HG03066 (cell line): ENCODE measurements around the gene NCBP2L.

ENCODE experiments used
- ATAC-seq: cut with Tn5 transposase; IDR thresholded peaks from one replicate; pipeline ENCODE4 v1.9.1; 2021; ENCODE audit warnings: low read depth; ENCODE audit not compliant: unreplicated experiment

NCBP2L gene

DNA sequence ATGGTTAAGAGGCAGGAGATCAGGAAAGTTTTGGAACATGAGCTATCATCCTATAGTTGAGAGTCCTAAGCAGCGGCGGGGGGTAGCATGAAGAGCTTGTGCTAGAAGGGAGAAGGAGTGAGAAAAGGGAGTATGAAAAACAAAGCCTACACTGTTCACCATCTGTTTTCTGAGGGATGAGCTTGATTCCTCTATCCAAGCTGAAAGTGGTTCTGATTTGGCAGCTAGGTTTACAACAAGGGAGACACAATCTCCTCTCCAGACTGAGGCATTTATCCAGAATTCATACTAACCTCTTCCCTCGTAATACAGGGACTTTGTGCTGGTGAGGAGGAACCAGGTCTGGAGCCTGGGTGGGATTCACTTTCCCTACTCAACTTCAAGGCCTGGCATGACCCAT, 25.5 kb upstream of the NCBP2L start:
- no peak for ATAC-seq

- ATAC-seq = no peak
Measured at GRCh38 chrX:107752714-107753113, 24.8 kb upstream of the NCBP2L start.

DNA sequence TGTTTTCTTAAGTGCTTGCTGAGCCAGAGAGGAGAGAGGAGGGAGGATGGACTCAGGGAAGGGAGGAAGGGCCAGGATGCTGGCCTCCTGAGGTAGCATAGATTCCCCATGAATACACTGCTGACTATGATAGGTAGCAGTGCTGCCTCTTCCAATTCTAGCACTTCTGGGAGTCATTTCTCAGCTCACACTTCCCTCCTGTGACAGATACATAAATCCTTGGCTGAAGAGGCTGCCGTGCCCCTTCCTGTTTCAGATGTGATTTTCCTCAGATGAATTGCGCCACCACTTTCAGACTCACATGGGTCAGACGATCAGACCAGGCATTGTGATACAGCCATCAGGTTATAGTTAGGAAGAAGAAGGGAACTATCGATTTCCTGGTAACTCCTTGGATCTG, 24.3 kb upstream of the NCBP2L start:
- ATAC-seq = no peak

DNA sequence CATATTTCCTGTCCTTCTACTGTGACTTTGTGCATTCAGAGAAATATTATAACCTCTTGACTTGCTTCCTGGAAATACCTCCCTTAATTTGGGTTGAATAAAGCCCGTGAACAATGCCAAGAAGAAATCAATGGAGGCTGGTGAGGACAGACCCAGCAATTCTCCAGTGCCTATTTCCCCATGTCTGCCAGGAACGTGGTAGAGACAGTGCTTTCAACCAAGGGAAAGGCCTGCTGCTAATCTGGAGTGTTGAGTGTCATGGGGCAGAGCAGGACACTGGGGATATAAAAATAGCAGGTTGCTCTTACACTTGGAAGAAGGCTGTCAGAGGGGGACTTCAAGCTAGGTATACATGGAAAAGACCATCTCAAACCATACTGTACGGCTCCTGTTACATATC, 21.8 kb upstream of the NCBP2L start:
- ATAC-seq = no peak

GRCh38 chrX:107758231-107758766, 19.2 kb upstream of the NCBP2L start:
- ATAC-seq = no peak

GRCh38 chrX:107760304-107761077, 17.0 kb upstream of the NCBP2L start:
- ATAC-seq = no peak

GRCh38 chrX:107763647-107764046, 13.9 kb upstream of the NCBP2L start:
- no peak for ATAC-seq

- ATAC-seq = no peak
Measured at GRCh38 chrX:107764845-107765608, 12.5 kb upstream of the NCBP2L start.

GRCh38 chrX:107766470-107767150, 10.9 kb upstream of the NCBP2L start:
- no peak for ATAC-seq

DNA sequence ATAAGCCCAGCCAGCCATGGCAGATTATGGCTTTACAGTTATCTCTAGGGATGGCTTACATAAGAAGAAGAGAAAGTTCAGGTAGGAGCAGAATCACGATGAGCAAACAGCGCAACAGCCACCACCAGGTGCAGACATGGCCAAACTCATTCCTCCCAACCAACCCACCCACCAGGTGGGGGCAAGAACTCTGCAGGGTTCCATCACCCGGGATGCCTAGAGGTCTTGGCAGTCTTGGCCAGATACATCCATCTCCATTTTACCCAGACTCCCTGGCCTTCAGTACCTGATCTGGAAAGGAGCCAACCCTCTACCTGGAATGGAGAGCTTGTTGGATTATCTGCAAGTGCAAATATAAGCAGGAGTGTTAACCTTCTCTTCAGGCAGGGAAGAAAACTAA, 9.5 kb upstream of the NCBP2L start:
- no peak for ATAC-seq

DNA sequence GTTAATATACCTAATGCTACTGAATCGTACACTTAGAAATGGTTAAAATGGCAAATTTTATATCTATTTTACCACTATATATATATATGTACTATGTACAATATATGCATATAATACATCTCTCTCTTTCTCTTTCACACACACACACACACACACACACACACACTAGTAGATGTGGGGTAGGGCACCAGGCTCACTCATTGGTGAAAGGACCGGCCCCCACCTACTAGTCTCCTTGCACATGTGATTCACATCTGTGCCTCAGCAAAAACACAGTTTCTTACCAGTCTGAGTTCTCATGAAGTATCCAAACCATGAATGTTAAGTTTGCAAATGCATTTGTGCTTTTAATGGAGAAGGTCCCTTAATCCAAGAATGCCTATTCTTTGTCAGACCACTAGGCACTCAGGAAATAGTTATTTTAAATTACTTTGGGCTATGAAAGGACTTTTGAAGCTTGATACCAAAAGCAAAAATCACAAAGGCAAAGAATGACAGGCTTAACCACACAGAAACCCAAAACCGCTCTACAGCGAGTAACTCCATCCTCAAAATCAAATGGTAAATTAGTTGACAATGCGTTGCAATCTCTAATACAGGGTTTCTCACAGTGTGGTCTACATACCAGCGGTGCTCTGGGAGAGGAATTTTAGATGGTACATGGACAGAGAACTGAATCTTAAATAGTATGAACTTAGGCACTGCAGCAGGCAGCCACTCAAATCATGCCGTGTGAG, 7.8 kb upstream of the NCBP2L start:
- ATAC-seq = no peak

- ATAC-seq = no peak
Measured at GRCh38 chrX:107773206-107773605, 4.3 kb upstream of the NCBP2L start.

DNA sequence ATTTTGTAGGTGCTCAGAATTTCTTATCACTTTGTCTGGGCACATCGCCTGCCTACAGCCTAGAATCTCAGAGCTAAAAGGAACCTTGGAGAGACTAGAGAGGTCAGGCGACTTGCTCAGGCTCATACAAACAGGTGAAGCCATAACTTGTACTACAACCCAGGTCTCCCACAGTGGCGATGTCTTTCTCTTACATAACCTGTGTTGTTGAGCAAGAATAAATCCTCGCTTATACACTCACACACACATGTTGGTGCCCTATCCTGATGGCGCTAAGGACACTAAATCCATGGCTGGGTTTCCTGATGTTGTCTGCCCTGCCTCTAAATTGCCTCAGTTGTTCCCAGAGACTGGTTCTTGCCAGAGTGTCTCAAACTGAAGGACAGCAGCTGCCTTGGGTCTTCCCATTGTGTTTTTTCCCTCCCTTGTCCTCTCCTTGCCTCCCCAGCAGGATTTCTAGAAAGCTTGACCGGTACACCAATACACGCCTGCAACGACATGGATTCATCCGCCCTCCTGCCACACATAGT, 3.6 kb upstream of the NCBP2L start:
- no peak for ATAC-seq

DNA sequence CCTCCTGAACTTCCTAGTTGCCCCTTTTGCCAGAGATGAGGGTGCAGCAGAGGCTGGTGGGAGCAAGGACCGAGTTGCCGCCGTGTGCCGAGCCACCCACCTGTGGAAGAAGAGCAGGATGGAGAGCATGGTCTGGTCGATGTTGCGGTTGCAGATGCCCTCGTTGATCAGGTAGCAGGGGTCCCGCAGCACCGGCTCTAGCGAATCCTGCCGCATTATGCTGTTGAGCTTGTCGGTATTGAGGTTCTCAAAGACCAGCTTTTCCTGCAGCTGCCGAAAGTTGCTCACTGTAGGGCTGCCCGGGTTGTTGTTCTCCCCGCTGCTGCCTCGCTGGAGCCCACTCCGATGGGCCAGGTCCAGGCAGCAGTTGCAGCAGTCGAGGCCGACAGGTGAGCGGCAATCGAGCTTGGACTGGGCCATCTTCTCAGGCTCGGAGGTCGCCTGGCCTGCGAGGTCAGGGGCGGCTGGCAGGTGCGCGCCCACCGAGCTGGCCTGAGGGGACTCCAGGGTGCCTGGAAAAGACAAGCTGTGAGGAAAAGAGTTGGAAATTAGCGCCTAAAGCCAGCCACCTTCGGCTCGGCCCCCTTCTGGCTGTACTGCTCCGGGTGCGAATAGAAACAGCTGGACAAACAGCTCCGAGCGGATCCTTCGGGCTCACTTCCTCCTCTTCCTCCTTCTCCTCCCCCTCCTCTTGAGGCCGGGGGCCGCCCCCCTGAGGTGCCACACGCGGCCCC, 2.4 kb upstream of the NCBP2L start:
- peak; percentile 23 for ATAC-seq

DNA sequence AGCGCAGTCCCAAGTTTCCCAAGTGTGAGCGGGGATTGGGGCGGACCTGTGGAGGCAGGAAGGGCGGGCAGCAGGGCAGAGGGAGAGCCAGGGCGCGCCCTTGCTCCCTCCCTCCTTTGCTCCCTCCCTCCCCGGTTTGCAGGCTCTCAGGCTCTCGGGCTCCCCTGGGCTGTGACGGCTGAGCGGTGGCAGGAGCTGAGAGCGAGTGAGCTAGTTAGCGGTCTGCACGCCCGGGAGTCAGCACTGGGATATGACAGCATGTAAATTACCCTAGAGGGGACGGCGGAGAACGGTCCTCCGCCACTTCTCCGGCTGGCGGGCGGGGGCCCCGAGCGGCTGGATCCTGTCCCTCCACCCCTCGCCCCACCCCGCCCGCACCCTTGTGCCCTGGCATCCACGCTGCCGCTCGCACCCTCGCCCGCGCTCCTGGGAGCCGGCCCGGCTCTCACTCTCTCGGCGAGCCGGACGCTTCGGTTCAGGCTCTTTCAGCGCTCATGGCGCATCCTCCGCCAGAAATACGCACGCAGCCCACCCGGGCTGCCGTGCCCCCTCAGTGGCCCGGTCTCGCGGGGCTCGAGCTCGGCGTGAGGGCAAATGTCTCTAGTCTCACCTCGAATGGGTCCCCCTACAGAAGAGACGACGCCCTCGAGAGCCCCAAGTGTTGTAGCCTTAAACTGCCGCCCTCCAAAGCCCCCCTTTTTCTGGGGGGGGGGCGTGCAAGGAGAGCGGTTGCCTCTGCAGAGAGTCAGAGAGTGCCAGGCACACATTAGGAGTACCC, 1.6 kb upstream of the NCBP2L start, which contains the start of gene TSC22D3:
TSS of gene TSC22D3 (minus strand) at position 54 of the 778 bp plus-strand sequence. CDS start 368 bp downstream, outside the sequence.
- peak; percentile 87 for ATAC-seq

- ATAC-seq = peak; percentile 64
Measured at GRCh38 chrX:107776649-107777535, 641 bp upstream of the NCBP2L start.

DNA sequence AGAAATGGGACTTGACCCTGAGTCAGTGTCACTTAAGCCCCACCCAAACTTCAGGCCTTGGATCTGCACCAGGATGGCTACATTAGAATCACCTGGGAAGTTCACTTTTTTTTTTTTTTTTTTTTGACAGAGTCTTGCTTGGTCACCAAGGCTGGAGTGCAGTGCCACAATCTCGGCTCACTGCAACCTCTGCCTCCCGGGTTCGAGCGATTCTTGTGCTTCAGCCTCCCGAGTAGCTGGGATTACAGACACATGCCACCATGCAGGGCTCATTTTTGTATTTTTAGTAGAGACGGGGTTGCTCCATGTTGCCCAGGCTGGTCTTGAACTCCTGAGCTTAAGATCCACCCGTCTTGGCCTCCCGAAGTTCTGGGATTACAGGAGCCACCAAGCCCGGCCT, 3.0 kb downstream of the NCBP2L start:
- no peak for ATAC-seq

GRCh38 chrX:107787827-107788226, 10.3 kb downstream of the NCBP2L start:
- ATAC-seq = no peak
